ENCODE results near the gene SEMA5B. TPM values are rescaled to one million over a fixed set of nuclear protein-coding genes. Genes with fewer than 3 reads are reported as not detected.

SEMA5B gene
- total RNA-seq, 3 donors from 2014 or later (not counting 1 experiment from before 2014, with no cell fraction given): 0.23 TPM; not detected in 2

GRCh38 chr3:123044981-123045763 is 17.6 kb upstream of the SEMA5B start:
- Mint-ChIP-seq H3K9me3 (no peaks in the 10 kb centered on the region), H3K36me3 (no peaks in the 10 kb centered on the region), H3K4me3 (no peak overlapping the region), H3K4me1 (no peaks in the 10 kb centered on the region), H3K27me3 (ENCODE audit: low read depth in 2 of 2) (peaks cover 6 to 30% of the 10 kb centered on the region in 2 donors), H3K27ac (no peak overlapping the region)
- no peak overlapping the region for H3K4me3 ChIP-seq (ENCODE audit: low read length)
- H3K27me3 ChIP-seq (ENCODE audit: control insufficient read depth, insufficient read depth, low read length): no peaks in the 10 kb centered on the region
- no peaks in the 10 kb centered on the region for H3K4me1 ChIP-seq (ENCODE audit: control insufficient read depth, insufficient read depth, low read length)
- H3K9me3 ChIP-seq (ENCODE audit: control insufficient read depth, insufficient read depth, low read length): no peaks in the 10 kb centered on the region
- TF ChIP-seq, protein P1, sequence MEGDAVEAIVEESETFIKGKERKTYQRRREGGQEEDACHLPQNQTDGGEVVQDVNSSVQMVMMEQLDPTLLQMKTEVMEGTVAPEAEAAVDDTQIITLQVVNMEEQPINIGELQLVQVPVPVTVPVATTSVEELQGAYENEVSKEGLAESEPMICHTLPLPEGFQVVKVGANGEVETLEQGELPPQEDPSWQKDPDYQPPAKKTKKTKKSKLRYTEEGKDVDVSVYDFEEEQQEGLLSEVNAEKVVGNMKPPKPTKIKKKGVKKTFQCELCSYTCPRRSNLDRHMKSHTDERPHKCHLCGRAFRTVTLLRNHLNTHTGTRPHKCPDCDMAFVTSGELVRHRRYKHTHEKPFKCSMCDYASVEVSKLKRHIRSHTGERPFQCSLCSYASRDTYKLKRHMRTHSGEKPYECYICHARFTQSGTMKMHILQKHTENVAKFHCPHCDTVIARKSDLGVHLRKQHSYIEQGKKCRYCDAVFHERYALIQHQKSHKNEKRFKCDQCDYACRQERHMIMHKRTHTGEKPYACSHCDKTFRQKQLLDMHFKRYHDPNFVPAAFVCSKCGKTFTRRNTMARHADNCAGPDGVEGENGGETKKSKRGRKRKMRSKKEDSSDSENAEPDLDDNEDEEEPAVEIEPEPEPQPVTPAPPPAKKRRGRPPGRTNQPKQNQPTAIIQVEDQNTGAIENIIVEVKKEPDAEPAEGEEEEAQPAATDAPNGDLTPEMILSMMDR (IDR thresholded peaks at IDR 0.05): no peak
- intact Hi-C loops (cut with micrococcal nuclease): no loop called here
- H3K36me3 ChIP-seq (ENCODE audit: control insufficient read depth, insufficient read depth, low read length): no peaks in the 10 kb centered on the region
- no peak for ATAC-seq
- DNase-seq: no peak
- H3K27ac ChIP-seq (ENCODE audit: low read length): no peak overlapping the region
- WGBS (ENCODE audit: insufficient coverage): 87% methylated on average over 4 of the region's 5 CpGs

DNA sequence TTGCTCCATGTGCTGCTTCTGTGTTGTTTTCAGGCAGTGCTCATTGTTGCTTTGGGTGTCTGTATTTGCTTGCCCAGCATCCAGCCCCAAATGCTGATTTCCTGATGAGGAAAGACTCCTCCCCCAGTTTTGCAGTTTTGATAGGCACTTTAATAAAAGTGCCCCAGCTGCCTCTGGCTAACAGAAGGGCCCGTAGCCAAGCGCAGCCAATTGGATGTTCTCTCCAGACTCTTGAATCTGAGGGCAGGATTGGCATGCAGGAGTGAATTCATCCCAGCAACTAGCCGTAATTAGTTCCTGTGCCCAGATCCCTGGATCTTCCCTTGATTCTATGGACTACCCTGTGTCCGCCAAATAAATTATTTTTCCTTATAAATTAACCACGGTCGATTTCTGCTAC is 14.8 kb upstream of the SEMA5B start:
- Mint-ChIP-seq H3K27me3 (ENCODE audit: low read depth in 2 of 2) (peaks cover 10 to 41% of the 10 kb centered on the region in 2 donors), H3K36me3 (no peaks in the 10 kb centered on the region), H3K9me3 (no peaks in the 10 kb centered on the region), H3K27ac (no peak overlapping the region), H3K4me3 (no peak overlapping the region), H3K4me1 (no peaks in the 10 kb centered on the region)
- TF ChIP-seq, protein P1 (IDR thresholded peaks at IDR 0.05): no peak
- Histone ChIP-seq H3K27me3 (ENCODE audit: control insufficient read depth, insufficient read depth, low read length) (no peaks in the 10 kb centered on the region), H3K36me3 (ENCODE audit: control insufficient read depth, insufficient read depth, low read length) (no peaks in the 10 kb centered on the region), H3K4me1 (ENCODE audit: control insufficient read depth, insufficient read depth, low read length) (no peaks in the 10 kb centered on the region), H3K4me3 (ENCODE audit: low read length) (no peak overlapping the region), H3K27ac (ENCODE audit: low read length) (no peak overlapping the region), H3K9me3 (ENCODE audit: control insufficient read depth, insufficient read depth, low read length) (no peaks in the 10 kb centered on the region)
- no peak for ATAC-seq
- 92% methylated on average over 5 of the region's 6 CpGs for WGBS (ENCODE audit: insufficient coverage)
- no peak for DNase-seq
- intact Hi-C loops (cut with micrococcal nuclease): no loop called here

DNA sequence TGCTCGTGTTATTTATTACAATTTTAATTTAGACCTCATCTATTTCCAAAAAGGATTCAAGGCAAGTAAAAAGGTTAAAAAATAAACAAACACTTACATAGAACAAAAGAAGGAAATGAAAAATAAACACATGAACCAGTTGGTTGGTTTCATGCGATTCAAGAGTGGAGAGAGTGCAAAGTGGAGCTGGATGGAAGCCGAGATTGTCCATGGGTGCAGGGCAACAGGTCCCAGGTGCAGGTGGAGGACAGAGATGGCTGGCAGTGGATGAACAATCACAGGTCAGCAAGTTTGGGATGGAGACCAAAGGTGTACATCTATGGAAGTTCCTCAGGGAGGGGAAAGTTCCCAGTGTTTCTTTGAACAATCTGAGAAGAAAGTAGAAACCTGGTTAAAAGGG is 11.6 kb upstream of the SEMA5B start:
- 85% methylated on average over 2 of the region's 3 CpGs for WGBS (ENCODE audit: insufficient coverage)
- Mint-ChIP-seq H3K27me3 (ENCODE audit: low read depth in 2 of 2) (peaks cover 25 to 38% of the 10 kb centered on the region in 2 donors), H3K27ac (no peak overlapping the region), H3K4me1 (no peaks in the 10 kb centered on the region), H3K9me3 (no peaks in the 10 kb centered on the region), H3K4me3 (no peak overlapping the region), H3K36me3 (no peaks in the 10 kb centered on the region)
- Histone ChIP-seq H3K27me3 (ENCODE audit: control insufficient read depth, insufficient read depth, low read length) (no peaks in the 10 kb centered on the region), H3K27ac (ENCODE audit: low read length) (no peak overlapping the region), H3K4me3 (ENCODE audit: low read length) (no peak overlapping the region), H3K36me3 (ENCODE audit: control insufficient read depth, insufficient read depth, low read length) (no peaks in the 10 kb centered on the region), H3K9me3 (ENCODE audit: control insufficient read depth, insufficient read depth, low read length) (no peaks in the 10 kb centered on the region), H3K4me1 (ENCODE audit: control insufficient read depth, insufficient read depth, low read length) (no peaks in the 10 kb centered on the region)
- ATAC-seq (no peak), DNase-seq (no peak)
- intact Hi-C loops (cut with micrococcal nuclease): no loop called here
- TF ChIP-seq, protein P1 (IDR thresholded peaks at IDR 0.05): no peak

- Mint-ChIP-seq H3K4me3 (no peak overlapping the region), H3K4me1 (no peaks in the 10 kb centered on the region), H3K36me3 (no peaks in the 10 kb centered on the region), H3K27me3 (ENCODE audit: low read depth in 2 of 2) (peaks cover 26 to 41% of the 10 kb centered on the region in 2 donors), H3K27ac (no peak overlapping the region), H3K9me3 (no peaks in the 10 kb centered on the region)
- Histone ChIP-seq H3K27me3 (ENCODE audit: control insufficient read depth, insufficient read depth, low read length) (no peaks in the 10 kb centered on the region), H3K4me3 (ENCODE audit: low read length) (no peak overlapping the region), H3K27ac (ENCODE audit: low read length) (no peak overlapping the region), H3K36me3 (ENCODE audit: control insufficient read depth, insufficient read depth, low read length) (no peaks in the 10 kb centered on the region), H3K9me3 (ENCODE audit: control insufficient read depth, insufficient read depth, low read length) (no peaks in the 10 kb centered on the region), H3K4me1 (ENCODE audit: control insufficient read depth, insufficient read depth, low read length) (no peaks in the 10 kb centered on the region)
- DNase-seq (no peak), ATAC-seq (no peak)
- TF ChIP-seq, protein P1 (IDR thresholded peaks at IDR 0.05): no peak
- intact Hi-C loops (cut with micrococcal nuclease): no loop called here
Observed at GRCh38 chr3:123038751-123039150, 11.2 kb upstream of the SEMA5B start.

All from natural killer cell (primary cell).